Fibroblast of pulmonary artery (primary cell): ENCODE measurements around the gene TCERG1L.

ENCODE experiments used
- DNase-seq: peaks from one replicate; pipeline ENCODE4 v3.0.0-alpha.2; 2010; ENCODE audit warnings: low read depth
- H3K4me3 ChIP-seq: replicated peaks from 2 replicates; pipeline ENCODE4 v1.5.1; 2011; ENCODE audit warnings: low read depth, mild to moderate bottlenecking, control low read depth, low read length, moderate library complexity
- TF ChIP-seq, protein P1 (sequence below): IDR thresholded peaks from 2 replicates; pipeline ENCODE4 v1.5.1; 2011; ENCODE audit warnings: mild to moderate bottlenecking, control low read depth, low read length, inconsistent platforms; ENCODE audit errors: missing control alignments

Gene TCERG1L

DNA sequence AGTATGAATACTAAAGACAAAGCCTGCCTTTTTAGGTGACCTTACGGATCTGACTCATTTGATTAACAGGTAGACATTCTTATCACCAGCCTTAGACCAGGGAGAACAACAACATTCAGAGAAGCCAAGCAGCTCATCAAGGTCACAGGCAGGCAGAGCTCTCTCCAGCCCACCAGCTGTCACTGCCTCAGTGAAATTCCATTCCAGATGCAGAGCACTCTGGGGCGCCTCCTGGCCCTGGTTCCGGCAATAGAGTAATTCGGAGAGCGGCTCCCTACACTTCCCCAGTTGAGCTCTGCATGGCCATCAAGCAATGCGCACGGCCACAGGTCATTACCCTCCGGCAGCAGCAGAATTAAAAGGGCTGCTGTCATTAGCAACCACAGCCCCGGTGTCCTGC, 164.7 kb downstream of the TCERG1L start:
- TF ChIP-seq, protein P1, sequence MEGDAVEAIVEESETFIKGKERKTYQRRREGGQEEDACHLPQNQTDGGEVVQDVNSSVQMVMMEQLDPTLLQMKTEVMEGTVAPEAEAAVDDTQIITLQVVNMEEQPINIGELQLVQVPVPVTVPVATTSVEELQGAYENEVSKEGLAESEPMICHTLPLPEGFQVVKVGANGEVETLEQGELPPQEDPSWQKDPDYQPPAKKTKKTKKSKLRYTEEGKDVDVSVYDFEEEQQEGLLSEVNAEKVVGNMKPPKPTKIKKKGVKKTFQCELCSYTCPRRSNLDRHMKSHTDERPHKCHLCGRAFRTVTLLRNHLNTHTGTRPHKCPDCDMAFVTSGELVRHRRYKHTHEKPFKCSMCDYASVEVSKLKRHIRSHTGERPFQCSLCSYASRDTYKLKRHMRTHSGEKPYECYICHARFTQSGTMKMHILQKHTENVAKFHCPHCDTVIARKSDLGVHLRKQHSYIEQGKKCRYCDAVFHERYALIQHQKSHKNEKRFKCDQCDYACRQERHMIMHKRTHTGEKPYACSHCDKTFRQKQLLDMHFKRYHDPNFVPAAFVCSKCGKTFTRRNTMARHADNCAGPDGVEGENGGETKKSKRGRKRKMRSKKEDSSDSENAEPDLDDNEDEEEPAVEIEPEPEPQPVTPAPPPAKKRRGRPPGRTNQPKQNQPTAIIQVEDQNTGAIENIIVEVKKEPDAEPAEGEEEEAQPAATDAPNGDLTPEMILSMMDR = no peak
- no peak for DNase-seq
- H3K4me3 ChIP-seq = no peak overlapping the region

DNA sequence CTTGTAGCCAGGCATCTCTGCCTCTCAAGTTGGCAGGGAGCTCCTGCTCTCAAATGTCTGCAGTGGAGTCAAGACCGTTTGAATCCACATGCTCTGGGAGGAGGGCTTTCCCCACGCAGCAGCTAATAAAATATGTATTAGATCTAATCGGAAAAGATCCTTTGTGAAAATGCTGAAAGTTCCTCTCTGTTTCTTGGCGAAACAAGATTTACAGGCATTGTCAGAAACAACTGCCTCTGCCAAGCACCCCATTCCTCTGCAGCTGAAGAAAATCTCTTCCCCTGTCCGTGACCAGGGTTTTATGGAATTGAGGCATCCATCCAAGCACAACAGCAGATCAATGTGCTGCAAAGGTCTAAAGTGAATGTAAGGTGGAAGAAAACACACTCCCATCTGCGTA, 165.8 kb downstream of the TCERG1L start:
- no peak for DNase-seq
- H3K4me3 ChIP-seq = no peak overlapping the region
- TF ChIP-seq, protein P1 = no peak

DNA sequence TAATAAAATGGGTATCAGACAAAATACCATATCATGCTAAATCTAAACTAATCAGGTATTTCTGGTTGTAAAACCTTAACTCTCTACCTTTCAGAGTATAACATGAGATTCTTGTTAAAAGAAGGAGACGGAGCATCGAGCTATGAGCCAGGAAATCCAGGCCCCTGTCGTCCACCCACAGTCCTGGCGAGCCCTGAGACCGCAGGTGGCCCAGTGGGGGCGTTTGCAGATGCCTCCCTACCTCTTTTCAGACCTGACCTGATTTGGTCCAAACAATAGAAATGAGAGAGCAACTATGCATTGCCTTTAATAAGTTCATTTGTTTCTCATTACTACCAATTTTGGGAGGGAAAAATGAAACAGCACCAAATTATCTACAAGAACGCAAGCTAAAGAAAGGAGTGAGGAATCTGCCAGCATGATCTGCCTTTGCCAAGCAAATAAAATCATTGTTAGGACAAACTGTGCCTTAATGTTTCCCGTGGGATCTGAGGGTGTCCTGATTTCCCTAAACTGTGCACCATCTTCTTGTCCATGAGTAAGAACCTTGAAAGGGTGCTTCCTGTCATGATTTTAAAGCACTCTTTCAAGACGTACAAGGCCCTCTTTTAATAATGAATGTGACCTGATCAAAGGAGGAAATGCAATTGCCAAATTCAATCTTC, 166.7 kb downstream of the TCERG1L start:
- TF ChIP-seq, protein P1 = no peak
- DNase-seq = no peak
- H3K4me3 ChIP-seq = no peak overlapping the region

DNA sequence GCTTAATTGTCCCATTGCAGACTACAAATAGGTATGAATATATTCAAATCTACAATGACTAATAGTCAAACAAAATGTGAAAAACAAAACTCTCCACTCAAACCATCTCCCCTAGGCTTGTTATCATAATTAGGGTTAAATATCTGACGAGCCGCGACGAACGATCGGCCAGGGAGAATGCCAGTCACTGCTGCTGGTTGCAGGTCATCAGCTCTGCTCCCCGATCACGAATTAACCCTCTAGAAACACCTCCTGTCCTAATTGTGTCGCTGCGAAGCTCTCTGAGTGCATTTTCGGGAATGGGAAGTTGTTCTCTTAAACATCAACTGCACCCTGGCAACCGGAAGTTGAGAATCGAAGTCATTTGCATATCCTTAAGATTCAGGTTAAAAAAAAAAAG, 167.3 kb downstream of the TCERG1L start:
- H3K4me3 ChIP-seq = no peak overlapping the region
- DNase-seq = no peak
- TF ChIP-seq, protein P1 = no peak

DNA sequence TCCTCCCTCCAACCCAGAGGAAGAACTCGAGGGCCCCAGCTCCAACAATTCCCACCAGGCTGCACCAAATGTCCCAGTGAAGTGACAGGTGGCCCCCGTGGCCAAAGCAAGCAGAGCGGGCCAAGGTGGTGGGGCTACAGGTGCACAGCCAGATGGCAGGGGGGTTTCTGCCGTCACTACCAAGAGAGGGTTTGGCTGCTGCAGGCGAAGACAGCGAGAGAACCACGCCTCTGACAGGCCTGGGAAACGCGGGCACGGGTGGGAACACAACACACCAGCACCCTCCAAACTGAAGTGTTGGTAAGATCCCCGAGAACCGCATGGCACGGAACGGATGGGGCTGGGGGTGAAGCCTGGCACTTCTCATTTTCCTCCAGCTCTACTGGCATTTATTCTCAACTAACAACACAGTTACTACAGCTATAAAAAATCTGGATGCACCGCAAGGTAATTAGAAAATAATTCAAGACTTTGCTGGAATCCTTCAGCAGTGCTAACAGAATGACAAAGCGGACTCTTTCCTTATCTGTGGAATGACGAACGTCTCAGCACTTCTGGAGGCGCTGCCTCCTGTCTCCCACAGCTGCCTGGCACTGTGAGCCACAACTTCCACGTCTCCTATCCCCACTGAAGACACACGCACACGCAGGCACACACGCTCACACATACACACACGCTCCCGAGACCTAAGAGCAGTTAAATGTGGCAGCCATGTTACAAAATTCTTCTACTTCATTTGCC, 167.9 kb downstream of the TCERG1L start:
- H3K4me3 ChIP-seq = no peak overlapping the region
- DNase-seq = no peak
- TF ChIP-seq, protein P1 = no peak

DNA sequence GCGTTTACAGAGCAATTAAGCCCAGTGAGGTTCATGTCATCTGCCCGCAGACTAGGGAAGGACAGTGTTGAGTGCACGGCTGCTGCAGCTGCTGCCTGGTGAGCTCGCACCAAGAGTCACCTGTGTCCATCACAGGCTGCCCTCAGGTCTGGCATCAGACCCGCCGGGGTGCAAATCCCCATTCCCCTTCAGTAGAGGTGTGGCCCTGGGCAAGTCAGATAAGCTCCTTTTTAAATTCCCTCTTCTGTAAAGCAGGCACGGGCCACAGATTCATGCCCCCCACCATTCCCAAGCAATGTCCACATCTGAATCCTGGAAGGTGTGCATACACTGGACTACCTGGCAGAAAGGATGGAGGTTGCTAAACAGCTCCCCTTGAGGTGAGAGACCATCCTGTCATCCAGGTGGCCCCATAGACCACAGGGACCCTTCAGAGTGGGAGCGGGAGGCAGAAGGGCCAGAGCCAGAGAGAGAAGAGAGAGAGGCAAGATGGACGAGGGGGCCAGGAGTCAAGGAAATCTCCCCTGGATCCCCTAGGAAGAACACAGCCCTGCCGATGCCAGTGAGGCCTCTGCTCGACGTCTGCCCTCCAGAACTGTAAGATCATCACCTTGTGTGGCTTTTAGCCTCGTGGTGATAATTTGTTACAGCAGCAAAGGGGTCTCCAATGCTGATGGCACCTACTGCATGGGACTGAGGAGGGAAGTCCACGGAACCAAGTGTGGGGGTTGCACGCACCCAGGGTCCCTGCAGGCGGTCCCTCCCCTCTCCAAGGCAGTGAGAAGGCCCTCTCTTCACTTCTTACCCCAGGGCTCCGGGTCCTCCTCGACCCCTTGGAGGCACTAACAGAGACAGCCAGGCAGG, 168.8 kb downstream of the TCERG1L start:
- H3K4me3 ChIP-seq = no peak overlapping the region
- TF ChIP-seq, protein P1 = no peak
- DNase-seq = no peak
